ENCODE data around the gene CDH13.

DNA sequence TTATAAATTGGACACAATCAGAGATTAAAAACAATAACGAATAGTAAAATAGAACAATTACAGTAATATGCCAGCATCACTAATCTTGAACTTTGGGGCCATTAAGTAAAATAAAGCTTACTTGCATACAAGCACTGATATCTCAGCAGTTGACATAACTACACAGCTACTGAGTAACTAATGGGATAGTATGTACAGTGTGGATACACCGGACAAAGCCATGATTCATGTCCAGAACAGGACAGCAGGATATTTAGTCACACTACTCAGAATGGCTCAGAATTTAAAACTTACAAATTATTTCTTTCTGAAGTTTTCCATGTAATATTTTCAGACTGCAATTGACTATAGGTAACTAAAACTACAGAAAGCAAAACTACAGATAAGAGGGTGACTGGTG lies 427.5 kb downstream of the CDH13 start:
- TF ChIP-seq, protein P1, sequence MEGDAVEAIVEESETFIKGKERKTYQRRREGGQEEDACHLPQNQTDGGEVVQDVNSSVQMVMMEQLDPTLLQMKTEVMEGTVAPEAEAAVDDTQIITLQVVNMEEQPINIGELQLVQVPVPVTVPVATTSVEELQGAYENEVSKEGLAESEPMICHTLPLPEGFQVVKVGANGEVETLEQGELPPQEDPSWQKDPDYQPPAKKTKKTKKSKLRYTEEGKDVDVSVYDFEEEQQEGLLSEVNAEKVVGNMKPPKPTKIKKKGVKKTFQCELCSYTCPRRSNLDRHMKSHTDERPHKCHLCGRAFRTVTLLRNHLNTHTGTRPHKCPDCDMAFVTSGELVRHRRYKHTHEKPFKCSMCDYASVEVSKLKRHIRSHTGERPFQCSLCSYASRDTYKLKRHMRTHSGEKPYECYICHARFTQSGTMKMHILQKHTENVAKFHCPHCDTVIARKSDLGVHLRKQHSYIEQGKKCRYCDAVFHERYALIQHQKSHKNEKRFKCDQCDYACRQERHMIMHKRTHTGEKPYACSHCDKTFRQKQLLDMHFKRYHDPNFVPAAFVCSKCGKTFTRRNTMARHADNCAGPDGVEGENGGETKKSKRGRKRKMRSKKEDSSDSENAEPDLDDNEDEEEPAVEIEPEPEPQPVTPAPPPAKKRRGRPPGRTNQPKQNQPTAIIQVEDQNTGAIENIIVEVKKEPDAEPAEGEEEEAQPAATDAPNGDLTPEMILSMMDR (IDR thresholded peaks at IDR 0.05; ENCODE audit: low read length) = no peak
- TF ChIP-seq EZH2 (optimal IDR thresholded peaks at IDR 0.05; ENCODE audit: low read depth, low read length) = no peak
- TF ChIP-seq EZH2phosphoT487 (IDR thresholded peaks at IDR 0.05; ENCODE audit: low read length) = no peak
